K562 (cell line): ENCODE results near the gene MRPL58. TPM values are rescaled to one million over a fixed set of nuclear protein-coding genes. Genes with fewer than 3 reads are reported as not detected.

Source experiments
- BRCA1 ChIP-seq, 2 experiments: fragments of 450-650 bp in 1 of 2; sonication (generic) in 1 of 2; formaldehyde crosslinking in 1 of 2; IDR thresholded peaks; 2 replicates each; pipeline versions ENCODE4 v1.5.0 to v1.6.1; 2017 to 2020; ENCODE audit warnings: mild to moderate bottlenecking in 1 of 2, missing genetic modification reagents in 1 of 2
- CBX3 ChIP-seq, 2 experiments: IDR thresholded peaks; 1 replicate in 1 of 2; 2 replicates in 1 of 2; pipeline ENCODE4 v1.6.1; 2012; ENCODE audit warnings: inconsistent platforms in 2 of 2, low read length in 2 of 2, borderline replicate concordance in 1 of 2, control low read depth in 1 of 2
- CC2D1A ChIP-seq: fragments of 450-650 bp; IDR thresholded peaks from 2 replicates; pipeline ENCODE4 v1.6.1; 2017; ENCODE audit warnings: mild to moderate bottlenecking
- CUX1 ChIP-seq: fragments of 200-800 bp; sonication (Bioruptor generic); IDR thresholded peaks from 2 replicates; pipeline ENCODE4 v1.6.1; 2016; ENCODE audit warnings: missing genetic modification characterization, missing compliant biosample characterization
- CXXC5 ChIP-seq: fragments of 250-450 bp; sonication (Bioruptor Pico); IDR thresholded peaks from 2 replicates; pipeline ENCODE4 v1.8.0; 2022; ENCODE audit warnings: inconsistent platforms, mild to moderate bottlenecking, moderate library complexity
- FUS ChIP-seq: fragments of 200-400 bp; formaldehyde crosslinking; optimal IDR thresholded peaks from 2 replicates; pipeline ENCODE3; 2017; ENCODE audit warnings: low read depth, low read length
- GTF2E2 ChIP-seq: fragments of 200-800 bp; sonication (Bioruptor generic); IDR thresholded peaks from 2 replicates; pipeline ENCODE4 v1.6.1; 2016; ENCODE audit warnings: missing genetic modification characterization, missing compliant biosample characterization
- HEY1 ChIP-seq: fragments of 250-450 bp; sonication (Bioruptor Pico); IDR thresholded peaks from 2 replicates; pipeline ENCODE4 v1.5.0; 2020; ENCODE audit warnings: mild to moderate bottlenecking, moderate library complexity, borderline replicate concordance
- HNRNPL ChIP-seq: fragments of 200-400 bp; formaldehyde crosslinking; IDR thresholded peaks from 2 replicates; pipeline ENCODE4 v1.6.1; 2017; ENCODE audit warnings: low read depth, mild to moderate bottlenecking, low read length
- HOXB6 ChIP-seq: fragments of 250-450 bp; sonication (Bioruptor Pico); IDR thresholded peaks from 2 replicates; pipeline ENCODE4 v1.5.1; 2022; ENCODE audit warnings: mild to moderate bottlenecking, borderline replicate concordance
- KDM4B ChIP-seq, 2 experiments: fragments of 450-650 bp in 1 of 2; sonication (generic) in 1 of 2; IDR thresholded peaks; 2 replicates each; pipeline ENCODE4 v1.6.1; 2016 to 2017; ENCODE audit warnings: borderline replicate concordance in 2 of 2, antibody characterized with exemption in 1 of 2, low read depth in 1 of 2, mild to moderate bottlenecking in 1 of 2
- MTA3 ChIP-seq: fragments of 450-650 bp; formaldehyde crosslinking; IDR thresholded peaks from 2 replicates; pipeline ENCODE4 v1.6.1; 2017; ENCODE audit warnings: mild to moderate bottlenecking, borderline replicate concordance
- NFIX ChIP-seq: fragments of 250-450 bp; sonication (Bioruptor Pico); IDR thresholded peaks from 2 replicates; pipeline ENCODE4 v1.4.0; 2020; ENCODE audit warnings: low read depth, mild to moderate bottlenecking, moderate library complexity
- RFX7 ChIP-seq: fragments of 250-450 bp; sonication (Bioruptor Pico); IDR thresholded peaks from 2 replicates; pipeline ENCODE4 v1.5.1; 2021; ENCODE audit warnings: mild to moderate bottlenecking
- TSHZ1 ChIP-seq: fragments of 250-450 bp; sonication (Bioruptor Pico); IDR thresholded peaks from 2 replicates; pipeline ENCODE4 v1.4.0; 2020; ENCODE audit warnings: mild to moderate bottlenecking, moderate library complexity
- ZBTB26 ChIP-seq: fragments of 450-650 bp; formaldehyde crosslinking; IDR thresholded peaks from 2 replicates; pipeline ENCODE4 v1.4.0; 2022; ENCODE audit warnings: missing genetic modification characterization
- ZNF146 ChIP-seq: IDR thresholded peaks from one replicate; pipeline ENCODE4 v1.6.1; 2018; ENCODE audit warnings: missing compliant biosample characterization; ENCODE audit not compliant: unreplicated experiment
- ZNF408 ChIP-seq: fragments of 250-450 bp; sonication (Bioruptor Pico); IDR thresholded peaks from 2 replicates; pipeline ENCODE4 v1.4.0; 2020; ENCODE audit warnings: low read depth, mild to moderate bottlenecking, moderate library complexity
- polyA plus RNA-seq, 8 experiments: library from polyadenylated mRNA; depleted of rRNA in 4 of 8; stranded (reverse) in 5 of 8; unstranded in 3 of 8; fragments of >200 nt; fragmentation: Nextera tagmentation in 2 of 8; fragmentation: Illumina TruSeq in 1 of 8; extraction: Ambion mirVana in 2 of 8; extraction: Trizol in 1 of 8; gene quantifications; 2 replicates each; pipeline versions ENCODE4 v1.2.1 to v1.2.3, GENCODE V29; 2011 to 2014; ENCODE audit warnings: inconsistent platforms in 1 of 8, missing spikeins in 1 of 8
- total RNA-seq, 7 experiments: library from RNA; depleted of rRNA in 6 of 7; stranded (reverse); fragments of >200 nt in 6 of 7; fragmentation: Illumina TruSeq in 2 of 7; extraction: Trizol in 2 of 7; gene quantifications; 2 replicates each; pipeline versions ENCODE4 v1.2.1 to v1.2.3, GENCODE V29; 2011 to 2021; ENCODE audit warnings: low replicate concordance in 1 of 7

The MRPL58 gene
- total and polyA plus RNA-seq, 9 of the 15 experiments (the other 6 are each of a cell fraction or from before 2014, with no cell fraction given): 30.8 to 107 (median 72.4) TPM

GRCh38 chr17:75012346-75013091 lies at the start of gene MRPL58 (continued):
- TF ChIP-seq RFX7 (CRISPR knock-in tag) (no peak), MTA3 (peak; percentile 90), FUS (no peak), CXXC5 (CRISPR knock-in tag) (peak; percentile 79), HOXB6 (CRISPR knock-in tag) (no peak), CBX3 (IDR thresholded peaks at IDR 0.05; ENCODE audit: borderline replicate concordance in 1 of 2, low read length in 2 of 2) (peak in 1 of 2 experiments; percentile 84; a peak in 2 of 3 replicates), ZBTB26 (CRISPR knock-in tag) (no peak), KDM4B (IDR thresholded peaks at IDR 0.05; ENCODE audit: borderline replicate concordance in 2 of 2, low read depth in 1 of 2) (peak in 1 of 2 experiments; percentile 87; a peak in 1 of 4 replicates), ZNF408 (CRISPR knock-in tag) (no peak), CUX1 (no peak), NFIX (no peak), HEY1 (no peak), GTF2E2 (peak; percentile 99), CC2D1A (peak; percentile 34; the same call in 1 of the 2 replicates), HNRNPL (peak; percentile 81; the same call in 1 of the 2 replicates), BRCA1 (IDR thresholded peaks at IDR 0.05) (no peak), BRCA1 (CRISPR knock-in tag; IDR thresholded peaks at IDR 0.05) (no peak), ZNF146 (peak; percentile 21), TSHZ1 (CRISPR knock-in tag) (no peak)
